Measurements from ENCODE around the gene BACH1.

BACH1 gene

DNA sequence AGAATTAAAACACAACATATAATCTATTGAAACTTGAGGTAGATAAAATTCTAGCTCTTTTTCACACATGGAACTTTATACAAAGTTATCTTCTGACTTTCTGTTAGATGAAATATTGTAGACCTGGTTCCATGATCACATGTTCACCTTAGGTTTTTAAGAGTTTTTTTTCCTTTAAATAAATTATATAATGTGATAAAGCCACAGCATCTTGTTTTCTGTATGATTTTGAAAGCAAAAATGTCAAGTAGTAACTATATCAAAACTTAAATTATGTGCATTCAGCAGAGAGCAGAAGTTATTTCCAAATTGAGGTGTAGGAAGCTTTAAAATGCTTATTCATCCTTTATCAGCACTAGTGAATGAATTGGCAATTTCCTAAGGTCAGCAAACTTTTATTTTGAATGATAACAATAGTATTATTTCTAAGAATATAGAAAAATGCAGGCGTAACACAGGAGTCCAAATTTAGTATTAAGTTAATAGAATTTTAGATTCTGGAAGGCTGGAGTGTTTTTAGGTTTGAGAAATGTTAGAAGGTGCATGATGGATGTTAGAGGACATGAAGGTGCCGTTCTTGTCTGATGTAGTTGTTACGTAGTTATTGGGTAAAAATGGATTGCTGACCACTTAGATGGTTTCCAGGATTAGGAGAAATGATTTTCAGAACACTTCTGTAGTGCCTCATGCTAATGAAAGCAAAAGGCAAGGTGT is 17.5 kb downstream of the BACH1 start:
- DNase-seq = no peak

DNA sequence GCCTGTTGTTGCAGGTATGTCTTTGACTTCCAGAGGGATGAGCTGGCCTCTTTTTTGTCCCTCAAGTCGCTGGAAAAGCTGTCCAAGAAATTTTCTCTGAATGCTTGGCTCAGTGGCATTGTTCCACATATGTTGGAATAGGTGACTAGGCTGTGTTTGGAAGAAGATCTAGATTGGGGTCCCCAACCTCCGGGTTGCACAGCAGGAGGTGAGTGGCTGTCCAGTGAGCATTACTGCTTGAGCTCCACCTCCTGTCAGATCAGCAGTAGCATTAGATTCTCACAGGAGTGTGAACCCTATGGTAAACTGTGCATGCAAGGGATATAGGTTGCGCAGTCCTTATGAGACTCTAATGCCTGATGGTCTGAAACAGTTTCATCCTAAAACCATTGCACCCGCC is 18.1 kb downstream of the BACH1 start:
- no peak for DNase-seq

- DNase-seq = no peak
These were observed 19.6 kb downstream of the BACH1 start for GRCh38 chr21:29318354-29318753.

DNA sequence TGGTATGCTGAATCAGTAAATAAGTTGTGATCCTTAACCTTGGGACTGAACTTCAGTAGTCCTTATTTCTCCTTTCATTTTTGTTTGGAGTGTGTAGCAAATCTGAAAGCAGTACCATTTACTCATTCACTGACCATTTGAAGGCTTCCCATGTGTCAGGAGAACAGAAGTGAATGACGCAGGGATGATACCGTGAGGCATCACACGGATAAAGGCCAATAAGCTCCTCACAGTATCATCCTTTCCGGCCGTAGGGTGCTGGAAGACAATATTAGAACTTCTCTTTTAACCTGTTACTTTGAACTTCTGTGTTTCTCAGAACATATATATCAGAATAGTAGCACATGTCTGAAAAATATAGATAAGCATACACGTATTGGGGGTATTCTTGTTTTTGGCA is 21.3 kb downstream of the BACH1 start:
- no peak for DNase-seq

- DNase-seq = no peak
These were observed 22.5 kb downstream of the BACH1 start for GRCh38 chr21:29321217-29321616.

DNA sequence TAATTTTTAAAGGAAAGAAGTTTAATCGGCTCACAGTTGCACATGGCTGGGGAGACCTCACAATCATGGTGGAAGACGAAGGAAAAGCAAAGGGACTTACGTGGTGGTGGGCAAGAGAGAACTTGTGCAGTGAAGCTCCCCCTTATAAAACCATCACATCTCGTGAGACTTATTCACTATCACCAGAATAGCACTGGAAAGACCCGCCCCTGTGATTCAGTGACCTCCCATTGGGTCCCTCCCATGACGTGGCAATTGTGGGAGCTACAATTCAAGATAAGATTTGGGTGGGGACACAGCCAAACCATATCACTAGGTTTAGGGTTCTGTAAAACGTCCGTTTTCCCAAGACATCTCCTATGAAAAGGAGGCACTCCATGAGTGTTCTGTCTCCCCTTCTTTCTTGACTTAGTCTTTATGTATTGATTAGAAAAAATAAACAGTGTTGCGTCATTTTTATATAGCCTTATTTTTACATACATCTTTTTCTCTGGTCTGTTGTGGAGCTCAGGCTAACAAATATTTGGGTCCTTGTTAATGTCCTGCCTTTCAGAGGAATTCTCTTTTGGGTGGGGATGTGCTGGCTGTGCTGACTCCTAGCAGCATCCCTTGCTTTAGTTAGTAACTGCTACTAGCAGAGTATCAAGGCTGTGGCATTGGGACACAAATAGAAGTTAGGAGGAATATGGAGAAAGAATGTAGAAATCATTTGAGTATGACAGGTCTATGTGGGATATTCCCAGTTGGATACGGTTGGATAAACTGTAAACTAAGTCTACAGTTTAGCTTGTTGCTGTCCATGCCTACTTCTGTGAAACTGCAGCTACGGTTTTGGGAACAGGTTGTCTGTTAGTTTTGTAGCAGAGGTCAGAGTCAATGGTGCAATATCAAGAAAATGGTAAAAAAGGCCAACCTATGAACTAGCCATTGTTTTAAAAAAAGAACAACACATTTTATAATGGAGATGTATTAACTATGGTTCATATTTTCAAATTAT is 23.5 kb downstream of the BACH1 start:
- DNase-seq = no peak

GRCh38 chr21:29323189-29323588 is 24.5 kb downstream of the BACH1 start:
- no peak for DNase-seq

DNA sequence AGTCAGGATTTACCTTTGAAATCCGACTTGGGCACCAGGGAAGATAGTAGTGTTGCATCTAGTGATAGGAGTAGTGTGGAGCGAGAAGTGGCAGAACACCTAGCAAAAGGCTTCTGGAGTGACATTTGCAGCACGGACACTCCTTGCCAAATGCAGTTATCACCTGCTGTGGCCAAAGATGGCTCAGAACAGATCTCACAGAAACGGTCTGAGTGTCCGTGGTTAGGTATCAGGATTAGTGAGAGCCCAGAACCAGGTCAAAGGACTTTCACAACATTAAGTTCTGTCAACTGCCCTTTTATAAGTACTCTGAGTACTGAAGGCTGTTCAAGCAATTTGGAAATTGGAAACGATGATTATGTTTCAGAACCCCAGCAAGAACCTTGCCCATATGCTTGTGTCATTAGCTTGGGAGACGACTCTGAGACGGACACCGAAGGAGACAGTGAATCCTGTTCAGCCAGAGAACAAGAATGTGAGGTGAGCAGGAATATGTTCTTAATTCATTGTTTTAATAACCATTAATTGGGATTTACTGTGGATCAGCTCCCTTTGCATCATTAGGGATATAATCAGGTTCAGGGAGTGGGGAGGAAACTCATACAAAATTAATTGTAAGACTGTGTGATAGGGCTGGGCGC is 28.3 kb downstream of the BACH1 start:
- DNase-seq = no peak

DNA sequence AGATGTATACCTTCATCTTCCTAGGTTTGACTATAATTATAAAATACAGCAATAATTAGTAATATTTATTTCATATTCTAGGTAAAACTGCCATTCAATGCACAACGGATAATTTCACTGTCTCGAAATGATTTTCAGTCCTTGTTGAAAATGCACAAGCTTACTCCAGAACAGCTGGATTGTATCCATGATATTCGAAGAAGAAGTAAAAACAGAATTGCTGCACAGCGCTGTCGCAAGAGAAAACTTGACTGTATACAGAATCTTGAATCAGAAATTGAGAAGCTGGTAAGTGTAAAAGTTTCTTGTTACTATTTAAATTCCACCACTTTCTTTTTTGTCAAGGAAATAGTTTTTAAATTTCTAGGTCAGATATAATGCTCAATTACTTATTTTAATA is 30.7 kb downstream of the BACH1 start:
- DNase-seq = no peak

DNA sequence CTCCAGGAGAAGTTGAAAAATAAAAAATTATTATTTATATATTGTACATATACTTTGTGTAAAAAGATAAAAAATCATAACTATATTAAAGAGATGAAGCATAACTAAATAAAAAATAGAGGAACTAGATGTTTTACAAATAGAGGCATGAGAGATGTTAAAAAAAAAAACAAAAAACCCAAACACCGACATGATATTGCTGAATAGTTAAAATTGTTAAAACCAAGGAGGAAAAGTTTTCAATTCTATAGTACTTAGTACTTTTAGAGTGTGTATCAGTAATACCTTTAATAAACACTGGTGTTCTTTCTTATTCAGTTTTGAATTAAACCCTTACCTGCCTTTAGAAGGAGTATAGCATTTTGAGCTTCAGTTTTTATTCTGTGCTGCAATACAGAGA is 32.1 kb downstream of the BACH1 start:
- no peak for DNase-seq

DNA sequence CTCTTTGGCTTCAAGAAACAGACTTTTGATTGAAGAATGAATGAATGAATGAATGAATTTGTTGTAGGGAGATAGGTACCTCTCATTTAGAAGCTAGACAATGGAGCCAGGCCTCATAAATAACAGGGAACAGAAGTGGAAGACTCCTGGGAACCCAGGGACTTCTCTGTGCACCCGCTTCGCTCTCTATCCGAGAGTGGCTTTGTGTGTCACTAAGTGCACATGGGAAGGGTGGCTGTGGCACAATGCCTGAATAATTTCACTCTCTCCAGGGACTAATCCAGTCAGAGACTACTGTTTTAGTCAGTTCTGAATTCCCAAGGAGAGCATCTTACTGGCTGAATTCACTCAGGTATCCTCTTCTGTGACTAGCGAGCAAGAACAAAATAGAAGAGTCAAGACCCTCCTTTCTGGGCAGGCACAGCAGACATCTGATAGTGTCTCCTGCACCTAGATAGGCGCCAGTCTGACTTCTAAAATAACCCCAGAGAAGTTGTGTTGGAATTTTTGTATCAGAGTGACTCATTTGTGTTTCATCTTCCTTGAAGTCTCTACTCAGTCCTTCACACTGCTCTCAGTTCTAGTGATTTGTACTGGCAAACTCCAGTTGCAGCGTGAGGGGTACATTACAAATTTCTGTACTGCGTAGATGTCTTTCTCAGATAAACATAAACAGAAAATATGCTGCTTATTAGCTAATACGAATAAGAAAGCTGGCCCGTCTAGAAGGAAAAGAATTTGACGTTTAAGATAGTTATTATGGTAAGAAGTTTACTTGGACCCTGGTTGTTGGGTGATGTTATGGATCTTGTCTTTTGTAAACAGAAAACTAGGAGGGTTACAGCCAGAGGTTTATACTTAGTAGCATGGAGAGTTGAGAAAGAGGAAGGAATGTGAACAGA is 34.0 kb downstream of the BACH1 start:
- no peak for DNase-seq

- no peak for DNase-seq
These were observed 34.7 kb downstream of the BACH1 start for GRCh38 chr21:29333406-29333805.

GRCh38 chr21:29334717-29335428 is 36.2 kb downstream of the BACH1 start:
- no peak for DNase-seq

DNA sequence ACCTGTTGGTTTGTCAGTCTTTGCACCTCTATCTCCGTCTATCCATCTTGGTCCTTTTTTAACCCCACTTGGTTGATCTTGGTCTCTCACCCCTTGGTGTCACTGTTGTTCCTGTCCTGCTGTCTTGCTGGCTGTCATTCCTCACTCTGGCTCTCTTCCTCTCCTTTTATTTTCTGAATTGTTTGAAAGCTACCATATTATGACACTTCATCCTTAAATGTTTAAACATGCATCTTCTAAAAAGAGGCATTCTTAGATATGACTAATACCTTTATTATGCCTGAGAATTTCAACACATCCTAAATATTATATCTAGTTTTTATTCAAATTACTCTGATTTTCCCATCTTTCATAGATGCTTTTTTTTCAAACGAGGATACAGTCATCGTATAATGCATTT is 37.0 kb downstream of the BACH1 start:
- DNase-seq = no peak

GRCh38 chr21:29338256-29338655 is 39.5 kb downstream of the BACH1 start:
- DNase-seq = no peak

DNA sequence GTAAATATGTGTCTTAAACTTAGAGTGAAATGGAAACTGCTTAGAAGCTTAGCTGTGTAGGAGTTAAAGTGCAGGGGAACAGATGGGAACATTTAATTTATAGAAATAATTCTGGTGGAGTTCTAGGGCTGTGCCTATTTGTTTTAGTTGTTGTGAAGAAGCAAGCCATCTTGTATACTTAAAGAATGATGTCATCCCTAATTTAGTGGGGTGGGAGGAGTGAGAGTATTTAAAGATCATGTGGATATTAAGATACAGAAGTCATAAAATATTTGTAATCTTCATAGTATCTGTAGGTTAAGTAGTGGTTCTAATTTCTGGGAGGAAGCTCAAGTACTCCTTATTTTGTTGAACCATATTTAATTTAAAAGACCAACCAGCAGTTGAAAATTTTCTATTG is 41.5 kb downstream of the BACH1 start:
- no peak for DNase-seq

GRCh38 chr21:29342363-29342957 is 43.7 kb downstream of the BACH1 start:
- DNase-seq = no peak

GRCh38 chr21:29343519-29343918 is 44.8 kb downstream of the BACH1 start:
- DNase-seq = no peak

DNA sequence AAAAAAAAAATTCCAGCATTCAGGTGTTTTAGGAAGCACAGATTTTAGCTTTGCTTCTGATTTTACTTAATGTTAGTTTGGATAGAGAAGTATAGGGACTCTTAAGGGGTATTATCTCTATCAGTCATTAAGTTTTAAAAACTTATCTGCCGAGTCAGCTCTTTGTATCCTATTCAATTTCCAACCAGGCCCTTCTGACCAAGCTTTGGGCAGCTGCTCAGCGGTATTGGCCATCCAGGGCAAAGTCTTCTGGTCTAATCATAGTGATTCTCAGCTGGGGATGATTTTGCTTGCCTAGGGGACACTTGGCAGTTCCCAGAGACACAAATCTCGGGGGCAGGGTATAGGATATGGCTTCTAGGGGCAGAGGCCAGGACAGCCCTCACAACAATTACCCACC is 47.6 kb downstream of the BACH1 start:
- DNase-seq = no peak

- DNase-seq = no peak
These were observed 48.0 kb downstream of the BACH1 start for GRCh38 chr21:29346771-29347170.

GRCh38 chr21:29347274-29347681 is 48.6 kb downstream of the BACH1 start:
- DNase-seq = no peak
